Measurements from ENCODE around the gene CDH10.

CDH10 gene

GRCh38 chr5:24487368-24488229 lies 157.2 kb downstream of the CDH10 start:
- DNase-seq (ENCODE audit: low spot score) = no peak

GRCh38 chr5:24480952-24481351 lies 163.8 kb downstream of the CDH10 start:
- no peak for DNase-seq (ENCODE audit: low spot score)

- no peak for DNase-seq (ENCODE audit: low spot score)
Measured at GRCh38 chr5:24477958-24478357, 166.8 kb downstream of the CDH10 start.

GRCh38 chr5:24475101-24475500 lies 169.7 kb downstream of the CDH10 start:
- no peak for DNase-seq (ENCODE audit: low spot score)

GRCh38 chr5:24474685-24475084 lies 170.1 kb downstream of the CDH10 start:
- no peak for DNase-seq (ENCODE audit: low spot score)

- DNase-seq (ENCODE audit: low spot score) = no peak
Measured at GRCh38 chr5:24472518-24472917, 172.3 kb downstream of the CDH10 start.

- DNase-seq (ENCODE audit: low spot score) = no peak
Measured at GRCh38 chr5:24444414-24444813, 200.4 kb downstream of the CDH10 start.

- DNase-seq (ENCODE audit: low spot score) = no peak
Measured at GRCh38 chr5:24439465-24439864, 205.3 kb downstream of the CDH10 start.

Small RNAs within 50 kb of the gene (small RNA-seq; reads per million reads assigned to genes)
- gene AC091885.1 (0 reads per million in 2 experiments), gene RF00017 (0 reads per million in 2 experiments)

Measured in SK-N-DZ (cell line).